Measurements from ENCODE around the gene ATP2A3. TPM values are rescaled to one million over a fixed set of nuclear protein-coding genes. Genes with fewer than 3 reads are reported as not detected.

ATP2A3 gene
- total RNA-seq, 1 experiment from 2014 or later, result 4.4 TPM

DNA sequence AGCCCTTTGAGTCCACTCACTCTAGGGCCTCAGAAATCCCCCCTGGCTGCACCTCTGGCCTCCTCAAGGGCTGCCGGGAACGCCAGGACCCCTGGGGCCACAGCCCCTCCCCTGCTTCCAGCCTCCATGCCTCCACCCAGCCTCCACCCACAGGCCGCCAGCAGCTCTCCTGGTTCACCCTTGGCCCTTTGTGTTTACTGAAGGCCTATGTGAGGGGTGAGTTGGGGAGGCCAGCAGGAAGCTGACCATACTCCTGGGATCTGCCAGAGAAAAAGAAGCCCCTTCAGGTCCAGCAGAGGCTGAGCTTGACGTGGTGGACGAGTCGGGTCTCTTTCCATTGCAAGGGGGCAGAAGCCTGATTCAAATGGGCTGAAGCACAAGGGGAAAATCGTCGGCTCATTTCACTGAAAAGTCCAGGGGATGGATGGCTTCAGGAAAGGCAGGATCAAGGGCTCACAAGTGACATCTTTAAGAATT, 18.3 kb upstream of the ATP2A3 start:
- no peaks in the 10 kb centered on the region for H3K9me3 ChIP-seq (ENCODE audit: insufficient read depth, low read depth)
- no peak overlapping the region for H3K4me3 ChIP-seq
- intact Hi-C loops (cut with micrococcal nuclease; ENCODE audit: unreplicated experiment), result no loop called here
- no peaks in the 10 kb centered on the region for H3K9me2 ChIP-seq (ENCODE audit: insufficient read depth)
- BruUV-seq (replicated peaks), result no TSS peak
- no peak overlapping the region for H3K27ac ChIP-seq
- H4K20me1 ChIP-seq (ENCODE audit: insufficient read depth), result no peaks in the 10 kb centered on the region
- no peaks in the 10 kb centered on the region for H3K36me3 ChIP-seq (ENCODE audit: low read depth)
- peaks cover 16% of the 10 kb centered on the region for H3K27me3 ChIP-seq (ENCODE audit: insufficient read depth, low read depth)
- no peaks in the 10 kb centered on the region for H3F3A ChIP-seq (ENCODE audit: insufficient read depth, low read depth)
- TF ChIP-seq, protein P1, sequence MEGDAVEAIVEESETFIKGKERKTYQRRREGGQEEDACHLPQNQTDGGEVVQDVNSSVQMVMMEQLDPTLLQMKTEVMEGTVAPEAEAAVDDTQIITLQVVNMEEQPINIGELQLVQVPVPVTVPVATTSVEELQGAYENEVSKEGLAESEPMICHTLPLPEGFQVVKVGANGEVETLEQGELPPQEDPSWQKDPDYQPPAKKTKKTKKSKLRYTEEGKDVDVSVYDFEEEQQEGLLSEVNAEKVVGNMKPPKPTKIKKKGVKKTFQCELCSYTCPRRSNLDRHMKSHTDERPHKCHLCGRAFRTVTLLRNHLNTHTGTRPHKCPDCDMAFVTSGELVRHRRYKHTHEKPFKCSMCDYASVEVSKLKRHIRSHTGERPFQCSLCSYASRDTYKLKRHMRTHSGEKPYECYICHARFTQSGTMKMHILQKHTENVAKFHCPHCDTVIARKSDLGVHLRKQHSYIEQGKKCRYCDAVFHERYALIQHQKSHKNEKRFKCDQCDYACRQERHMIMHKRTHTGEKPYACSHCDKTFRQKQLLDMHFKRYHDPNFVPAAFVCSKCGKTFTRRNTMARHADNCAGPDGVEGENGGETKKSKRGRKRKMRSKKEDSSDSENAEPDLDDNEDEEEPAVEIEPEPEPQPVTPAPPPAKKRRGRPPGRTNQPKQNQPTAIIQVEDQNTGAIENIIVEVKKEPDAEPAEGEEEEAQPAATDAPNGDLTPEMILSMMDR (conservative IDR thresholded peaks at IDR 0.05), result no peak
- H3K4me2 ChIP-seq, result no peak overlapping the region
- CTCF ChIA-PET, result no interaction called here
- DNase-seq, result no peak
- H2AFZ ChIP-seq, result no peak overlapping the region
- POLR2A ChIA-PET (ENCODE audit: unreplicated experiment), result no interaction called here
- H3K79me2 ChIP-seq (ENCODE audit: low read depth), result no peaks in the 10 kb centered on the region
- no peaks in the 10 kb centered on the region for H3K4me1 ChIP-seq (replicated peaks; ENCODE audit: insufficient read depth)

DNA sequence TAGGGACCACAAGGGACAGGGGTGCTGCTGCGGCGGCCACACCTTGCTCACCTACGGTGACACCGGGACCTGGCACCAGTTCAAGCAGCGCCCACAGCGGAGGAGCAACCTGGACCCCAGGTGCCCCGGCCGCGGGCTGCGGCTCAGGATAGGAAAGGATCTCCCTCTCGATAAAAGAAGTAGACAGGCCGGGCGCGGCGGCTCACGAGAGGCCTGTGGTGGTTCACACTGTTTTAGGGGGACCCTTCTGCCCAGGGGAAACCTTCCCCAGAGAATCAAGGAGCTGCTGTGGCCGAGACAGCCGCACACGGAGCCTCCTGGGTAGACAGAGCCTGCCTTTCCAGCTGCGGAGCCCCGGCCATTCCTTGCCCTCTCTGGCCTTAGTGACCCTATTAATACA, 17.9 kb upstream of the ATP2A3 start:
- peaks cover 16% of the 10 kb centered on the region for H3K27me3 ChIP-seq (ENCODE audit: insufficient read depth, low read depth)
- CTCF ChIA-PET, result no interaction called here
- H3F3A ChIP-seq (ENCODE audit: insufficient read depth, low read depth), result no peaks in the 10 kb centered on the region
- H3K79me2 ChIP-seq (ENCODE audit: low read depth), result no peaks in the 10 kb centered on the region
- H4K20me1 ChIP-seq (ENCODE audit: insufficient read depth), result no peaks in the 10 kb centered on the region
- no peaks in the 10 kb centered on the region for H3K9me2 ChIP-seq (ENCODE audit: insufficient read depth)
- no peak for DNase-seq
- BruUV-seq (replicated peaks), result no TSS peak
- no peaks in the 10 kb centered on the region for H3K36me3 ChIP-seq (ENCODE audit: low read depth)
- no peak overlapping the region for H2AFZ ChIP-seq
- TF ChIP-seq EZH2 (IDR thresholded peaks at IDR 0.05; ENCODE audit: low read depth), result no peak
- TF ChIP-seq, protein P1 (conservative IDR thresholded peaks at IDR 0.05), result no peak
- H3K4me2 ChIP-seq, result no peak overlapping the region
- H3K4me1 ChIP-seq (replicated peaks; ENCODE audit: insufficient read depth), result no peaks in the 10 kb centered on the region
- no peak overlapping the region for H3K27ac ChIP-seq
- no peaks in the 10 kb centered on the region for H3K9me3 ChIP-seq (ENCODE audit: insufficient read depth, low read depth)
- H3K4me3 ChIP-seq, result no peak overlapping the region
- intact Hi-C loops (cut with micrococcal nuclease; ENCODE audit: unreplicated experiment), result no loop called here
- POLR2A ChIA-PET (ENCODE audit: unreplicated experiment), result no interaction called here

DNA sequence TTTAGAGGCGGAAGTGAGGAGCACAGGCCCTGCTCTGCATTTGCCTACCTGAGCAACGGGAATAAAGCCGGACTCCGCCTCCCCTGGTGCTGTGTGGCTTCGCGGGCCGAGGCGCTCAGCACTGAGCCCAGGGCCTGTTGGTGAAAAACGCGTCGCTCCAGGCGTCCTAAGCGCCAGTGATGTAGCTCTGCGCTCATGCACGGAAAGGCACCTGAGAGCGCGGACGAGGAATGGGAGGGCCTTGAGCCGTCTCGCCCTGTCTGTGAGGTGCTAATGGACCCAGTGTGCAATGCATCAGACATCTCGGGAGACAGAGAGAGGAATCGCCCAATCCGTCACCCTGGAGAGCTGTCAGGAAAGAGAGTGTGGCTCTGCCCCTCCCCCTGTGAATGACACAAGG, 17.2 kb upstream of the ATP2A3 start:
- CTCF ChIA-PET, result no interaction called here
- no peak for TF ChIP-seq EZH2 (IDR thresholded peaks at IDR 0.05; ENCODE audit: low read depth)
- TF ChIP-seq, protein P1 (conservative IDR thresholded peaks at IDR 0.05), result no peak
- H2AFZ ChIP-seq, result no peak overlapping the region
- H3K9me2 ChIP-seq (ENCODE audit: insufficient read depth), result no peaks in the 10 kb centered on the region
- no peak for DNase-seq
- no peak overlapping the region for H3K4me3 ChIP-seq
- H3K27ac ChIP-seq, result no peak overlapping the region
- no peaks in the 10 kb centered on the region for H3F3A ChIP-seq (ENCODE audit: insufficient read depth, low read depth)
- no peaks in the 10 kb centered on the region for H3K9me3 ChIP-seq (ENCODE audit: insufficient read depth, low read depth)
- no peaks in the 10 kb centered on the region for H3K36me3 ChIP-seq (ENCODE audit: low read depth)
- intact Hi-C loops (cut with micrococcal nuclease; ENCODE audit: unreplicated experiment), result no loop called here
- no TSS peak for BruUV-seq (replicated peaks)
- no peak overlapping the region for H3K4me2 ChIP-seq
- no peaks in the 10 kb centered on the region for H3K79me2 ChIP-seq (ENCODE audit: low read depth)
- no peaks in the 10 kb centered on the region for H3K4me1 ChIP-seq (replicated peaks; ENCODE audit: insufficient read depth)
- H3K27me3 ChIP-seq (ENCODE audit: insufficient read depth, low read depth), result peaks cover 11% of the 10 kb centered on the region
- no peaks in the 10 kb centered on the region for H4K20me1 ChIP-seq (ENCODE audit: insufficient read depth)
- POLR2A ChIA-PET (ENCODE audit: unreplicated experiment), result no interaction called here
